ENCODE results near the gene ZMIZ1.
A peak's percentile ranks its signal among the peaks of the same experiment; 100 is the strongest.

Gene ZMIZ1

GRCh38 chr10:79066411-79067240 is 2.1 kb upstream of the ZMIZ1 start:
- DNase-seq = peak; percentile 70

DNA sequence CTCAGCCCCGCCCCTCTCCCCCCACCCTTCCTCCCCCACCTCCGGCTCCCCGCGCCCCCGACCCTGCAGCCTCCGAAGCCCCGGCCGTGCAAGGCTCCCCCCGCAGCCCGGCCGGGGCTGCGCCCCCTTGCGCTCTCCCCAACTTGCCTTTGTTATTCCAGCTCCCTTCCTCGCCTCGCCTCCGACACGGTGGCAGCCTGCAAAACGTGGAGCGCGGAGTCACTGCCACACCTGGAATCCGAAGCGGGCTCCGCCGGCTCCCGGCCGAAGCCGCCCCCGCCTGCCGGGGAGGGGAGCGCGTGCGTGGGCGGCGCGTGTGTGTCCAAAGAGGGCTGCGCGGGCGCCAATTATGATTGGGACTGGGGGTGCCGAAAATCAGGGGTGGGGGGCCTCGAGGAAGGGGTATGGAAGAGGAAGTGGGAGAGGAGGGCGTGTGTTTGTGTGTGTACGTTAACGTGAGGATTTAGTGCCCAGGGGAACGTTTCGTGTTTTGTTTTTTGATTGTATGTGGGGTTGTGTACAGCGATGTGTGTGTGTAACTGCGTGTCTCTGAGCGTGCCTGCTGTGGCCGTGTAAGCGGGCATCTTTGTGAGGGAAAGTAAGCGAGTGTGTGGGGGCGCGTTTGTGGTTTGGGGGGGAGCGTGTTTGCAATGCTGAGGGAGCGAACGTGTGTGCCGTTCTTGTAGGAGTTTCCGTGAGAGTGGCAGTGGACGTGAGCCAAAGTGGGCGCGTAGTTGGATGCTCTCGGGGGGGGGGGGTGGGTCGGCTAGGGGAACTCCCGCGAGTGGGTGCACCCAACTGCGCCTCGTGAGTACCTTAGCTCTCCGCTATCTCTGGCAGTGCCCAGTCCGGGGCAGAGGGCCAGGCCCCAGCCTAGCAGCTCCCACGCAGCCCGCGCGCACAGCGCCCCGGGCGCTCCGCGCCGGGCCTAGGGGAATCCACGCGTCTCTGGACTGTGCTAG is 1.2 kb upstream of the ZMIZ1 start:
- peak; percentile 88 for DNase-seq

- DNase-seq = peak; percentile 71
Observed at GRCh38 chr10:79068203-79068561, 584 bp upstream of the ZMIZ1 start.

DNA sequence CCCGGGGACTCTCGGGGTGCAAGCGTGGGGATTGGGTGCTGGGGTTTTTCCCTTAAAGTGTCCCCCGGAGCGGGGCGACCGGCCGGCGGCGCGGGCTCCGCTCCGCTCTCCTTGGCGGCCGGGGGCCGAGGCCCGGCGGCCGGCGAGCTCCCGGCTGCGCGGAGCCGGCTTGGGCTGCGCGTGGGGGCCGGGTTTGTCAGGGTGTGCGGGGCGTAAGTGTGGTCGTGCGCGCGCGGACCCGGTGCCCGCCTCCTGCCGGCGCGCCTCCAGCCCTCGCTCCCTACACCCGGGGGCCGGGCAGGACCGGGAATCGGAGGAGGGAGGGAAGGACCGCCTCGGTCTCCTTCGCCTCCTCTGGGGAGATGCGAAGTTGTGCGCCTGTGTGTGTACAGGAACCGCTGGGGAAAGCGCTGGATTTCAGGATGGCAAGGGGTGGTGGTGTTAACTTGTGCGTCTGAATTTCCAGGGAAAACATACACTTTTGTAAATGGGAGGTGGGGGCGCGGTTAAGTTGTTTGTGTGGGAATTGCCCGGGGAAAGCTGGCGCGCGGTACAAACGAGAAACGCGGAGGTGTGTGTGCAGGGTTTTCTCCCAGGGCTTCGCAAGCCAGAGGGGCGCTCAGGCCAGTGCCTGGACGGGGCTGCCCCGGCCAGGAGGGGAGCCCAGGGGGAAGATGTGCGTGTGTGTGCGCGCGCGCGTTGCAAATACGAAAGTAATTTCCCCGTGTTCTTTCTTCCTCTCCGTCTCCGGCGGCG is 737 bp downstream of the ZMIZ1 start:
- peak; percentile 67 for DNase-seq

GRCh38 chr10:79070081-79070605 is 1.4 kb downstream of the ZMIZ1 start:
- no peak for DNase-seq

GRCh38 chr10:79070606-79071395 is 2.0 kb downstream of the ZMIZ1 start:
- no peak for DNase-seq

DNA sequence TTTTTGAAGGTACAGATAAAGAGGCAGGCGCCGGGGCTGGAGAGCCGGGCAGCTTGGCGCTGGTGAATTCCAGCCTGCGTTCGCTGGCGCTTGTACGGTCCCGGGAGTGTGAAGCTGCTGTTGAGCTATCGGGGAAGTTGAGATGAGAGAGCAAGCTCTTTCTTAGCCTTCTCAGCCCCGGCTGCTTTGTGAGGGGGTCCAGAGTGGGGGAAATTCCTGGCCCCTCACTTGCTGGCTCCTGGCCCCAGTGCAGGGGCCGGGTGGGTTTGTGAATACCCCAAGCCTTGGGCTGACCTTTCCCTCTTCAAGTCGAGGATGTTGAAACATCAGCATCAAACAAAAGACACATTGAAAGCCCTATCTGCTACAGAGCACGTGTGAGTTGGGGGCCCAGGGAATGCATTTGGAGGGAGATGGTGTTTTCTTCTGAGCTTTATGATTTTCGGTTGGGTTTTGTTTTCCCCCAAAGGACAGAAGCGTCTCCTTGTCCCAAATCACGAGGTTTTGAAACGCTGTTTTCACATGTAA is 2.7 kb downstream of the ZMIZ1 start:
- no peak for DNase-seq

GRCh38 chr10:79072041-79072441 is 3.3 kb downstream of the ZMIZ1 start:
- no peak for DNase-seq

GRCh38 chr10:79072994-79073645 is 4.4 kb downstream of the ZMIZ1 start:
- no peak for DNase-seq

DNA sequence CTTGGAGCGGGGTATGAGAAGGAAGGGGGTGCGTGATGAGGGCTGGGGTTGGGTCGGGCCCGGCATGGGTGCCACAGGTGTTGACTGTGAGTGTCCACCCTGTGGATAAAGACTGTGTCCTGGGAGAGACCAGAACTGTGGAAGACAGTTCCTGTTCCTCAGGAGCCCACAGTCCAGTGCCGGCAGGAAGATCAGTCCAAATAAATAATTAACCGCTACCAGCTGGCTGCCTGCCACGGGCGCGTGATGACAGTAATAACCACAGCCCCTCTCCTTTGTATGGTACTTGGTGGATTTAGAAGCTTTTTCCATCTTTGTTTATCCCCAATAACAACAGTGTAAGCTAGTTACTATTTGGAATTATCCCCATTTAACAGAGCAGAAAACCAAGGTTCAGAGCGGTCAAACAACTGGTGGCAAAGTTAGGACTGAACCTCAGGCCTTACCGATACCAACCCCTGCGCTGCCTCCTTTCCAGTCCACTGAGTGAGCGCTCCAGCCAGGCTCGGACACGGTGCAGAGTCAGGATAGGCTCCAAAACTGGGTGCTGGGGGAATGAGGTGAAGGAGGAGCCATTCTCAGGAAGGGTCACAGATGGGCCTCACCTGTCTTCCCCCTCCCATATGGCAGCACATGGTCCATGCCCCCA is 5.1 kb downstream of the ZMIZ1 start:
- no peak for DNase-seq

DNA sequence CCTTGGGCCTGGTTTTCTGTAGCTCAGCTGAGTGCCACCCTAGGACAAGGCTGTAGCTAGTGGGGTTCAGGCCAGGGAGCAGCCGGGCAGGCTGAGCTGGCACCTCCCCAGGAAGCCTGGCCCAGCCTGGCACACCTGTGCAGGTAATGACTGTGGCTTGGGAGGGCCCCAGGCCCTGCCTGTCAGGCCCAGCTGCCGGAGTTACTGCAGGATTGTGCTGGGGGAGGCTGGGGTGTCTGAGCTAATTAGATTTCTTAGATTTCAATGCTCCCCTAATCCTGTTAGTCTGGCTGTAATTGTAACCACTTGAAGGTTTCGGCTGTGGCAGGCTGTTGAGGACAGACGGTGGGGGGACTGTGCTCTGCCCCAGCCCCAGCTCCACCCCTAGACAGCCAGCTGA is 6.0 kb downstream of the ZMIZ1 start:
- no peak for DNase-seq

GRCh38 chr10:79075418-79075817 is 6.7 kb downstream of the ZMIZ1 start:
- DNase-seq = no peak

GRCh38 chr10:79077488-79078173 is 8.9 kb downstream of the ZMIZ1 start:
- no peak for DNase-seq

DNA sequence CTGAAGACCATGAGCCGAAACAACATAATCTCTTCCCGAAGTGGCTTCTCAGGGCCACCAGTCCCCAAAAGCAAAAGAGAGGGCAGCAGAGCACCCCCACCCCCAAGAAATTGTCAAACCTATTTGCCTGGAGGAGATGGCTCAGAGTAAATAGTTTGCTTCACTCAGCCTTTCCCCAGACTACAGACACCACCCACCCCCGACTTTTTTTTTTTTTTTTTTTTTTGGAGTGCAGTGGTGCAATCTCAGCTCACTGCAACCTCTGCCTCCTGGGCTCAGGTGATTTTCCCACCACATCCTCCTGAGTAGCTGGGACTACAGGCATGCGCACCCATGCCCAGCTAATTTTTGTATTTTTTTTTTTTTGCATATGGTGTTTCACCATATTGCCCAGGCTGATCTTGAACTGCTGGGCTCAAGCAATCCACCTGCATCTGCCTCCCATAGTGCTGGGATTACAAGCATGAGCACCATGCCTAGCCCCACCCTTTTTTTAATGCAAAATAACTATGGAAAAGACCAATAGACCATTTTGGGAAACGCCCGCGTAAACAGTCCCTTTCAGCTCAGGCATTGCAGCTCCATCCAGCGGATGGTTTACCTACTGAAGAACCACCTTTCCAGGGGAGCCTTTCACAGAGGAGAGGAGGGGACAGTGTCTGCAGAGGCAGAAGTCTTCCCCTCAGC is 9.7 kb downstream of the ZMIZ1 start:
- DNase-seq = no peak

DNA sequence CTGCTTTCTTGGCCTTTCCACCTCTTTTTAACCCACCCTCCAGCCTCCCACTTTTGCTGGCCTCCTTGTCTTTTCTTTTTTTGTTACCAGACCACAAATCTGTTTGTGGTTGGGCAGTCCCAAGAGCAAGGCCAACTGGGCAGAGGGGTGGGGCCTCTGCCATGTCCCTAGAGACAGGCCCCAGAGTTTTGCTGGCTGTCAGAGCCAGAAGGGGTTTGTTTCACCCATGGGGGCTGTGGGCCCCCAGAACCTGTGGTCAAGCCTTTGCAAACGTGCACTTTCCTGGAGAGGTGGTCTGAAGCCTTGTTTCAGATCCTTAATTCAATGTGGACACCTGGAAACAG is 10.3 kb downstream of the ZMIZ1 start:
- DNase-seq = no peak

GRCh38 chr10:79079490-79080355 is 11.0 kb downstream of the ZMIZ1 start:
- DNase-seq = no peak

DNA sequence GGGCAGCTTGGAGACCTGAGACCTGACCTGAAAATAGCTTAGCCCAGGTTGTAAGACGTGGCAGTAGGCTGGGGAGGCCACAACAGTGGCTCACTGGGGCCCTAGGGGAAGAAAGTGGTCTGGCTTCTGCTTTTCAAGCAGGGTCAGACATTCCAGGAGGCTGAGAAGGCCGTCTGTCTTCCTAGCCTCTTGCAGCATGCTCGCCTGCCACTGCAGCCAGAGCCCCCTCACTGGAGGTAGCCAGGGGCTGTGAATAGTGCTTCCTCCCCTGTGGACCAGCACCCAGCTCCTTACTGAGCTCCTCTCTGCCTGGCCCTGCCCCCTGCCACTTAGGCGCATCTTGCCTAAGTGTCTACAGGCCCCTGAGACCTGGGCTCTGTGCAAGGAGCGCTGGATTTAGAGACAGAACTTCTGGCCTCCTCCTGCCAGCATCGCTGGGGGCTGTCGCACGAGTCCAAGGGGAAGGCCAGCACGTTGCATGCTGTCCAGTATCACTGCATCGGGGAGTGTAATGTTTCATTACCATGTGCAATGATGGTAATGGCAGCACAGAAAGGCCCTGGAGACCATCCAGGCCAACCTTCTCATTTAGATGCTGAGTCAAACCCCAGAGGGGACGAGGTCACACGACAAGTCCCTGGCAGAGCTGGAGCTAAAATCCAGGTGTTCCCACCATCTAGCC is 12.7 kb downstream of the ZMIZ1 start:
- DNase-seq = no peak

DNA sequence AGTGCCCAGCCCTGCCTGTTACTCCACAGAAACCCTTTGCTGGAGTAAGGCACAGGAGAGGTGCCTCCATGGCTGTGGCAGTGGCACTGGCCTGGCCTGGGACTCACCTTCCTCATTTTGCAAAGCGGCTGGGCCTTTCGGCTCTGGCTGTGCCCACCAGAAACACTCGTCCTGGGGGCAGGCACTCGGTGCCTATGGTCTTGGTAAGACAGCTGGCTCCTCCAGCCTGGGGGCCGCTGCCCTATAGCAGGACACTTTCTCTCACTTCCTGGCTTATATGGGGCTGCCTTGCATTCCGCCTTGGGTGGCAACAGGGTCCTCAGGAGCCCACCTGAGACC is 13.2 kb downstream of the ZMIZ1 start:
- no peak for DNase-seq

All from activated CD8-positive, alpha-beta memory T cell treated with anti-CD3 and anti-CD28 coated beads, Interleukin-2, amount 50 U/mL, for 48 hours (primary cell).